Astrocyte (in vitro differentiated cells and primary cell): ENCODE results near the gene UBE2J2.

Experiments
- CTCF ChIP-seq: IDR thresholded peaks from 2 replicates; pipeline ENCODE4 v1.5.1; 2011; ENCODE audit warnings: low read depth, mild to moderate bottlenecking, inconsistent platforms, low read length, moderate library complexity; ENCODE audit not compliant: insufficient read depth
- EZH2 ChIP-seq: IDR thresholded peaks from 2 replicates; pipeline ENCODE4 v1.6.1; 2012; ENCODE audit warnings: mild to moderate bottlenecking, low read length, inconsistent platforms; ENCODE audit not compliant: insufficient read depth

DNA sequence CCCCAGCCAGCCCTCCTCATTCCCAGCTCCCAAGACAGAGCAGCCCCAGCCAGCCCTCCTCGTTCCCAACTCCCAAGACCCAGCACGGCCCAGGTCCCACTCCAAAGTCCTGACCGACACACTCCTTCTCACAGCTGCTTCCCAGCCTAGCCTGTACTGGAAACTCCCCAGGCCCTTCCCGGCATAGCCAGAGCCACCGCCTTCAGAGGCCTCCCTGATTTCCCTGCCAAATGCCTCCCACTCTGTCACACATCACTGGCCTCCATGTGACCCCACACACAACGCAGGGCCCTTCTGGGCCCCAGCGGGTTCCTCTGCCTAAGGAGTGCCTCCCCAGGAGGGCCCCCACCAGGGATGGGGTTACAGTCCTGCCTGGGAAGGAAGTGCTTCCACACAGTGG, 2.8 kb downstream of the UBE2J2 start:
- TF ChIP-seq CTCF = no peak
- TF ChIP-seq EZH2 = no peak
